ENCODE results near the gene FILIP1.

- no peak for TF ChIP-seq CTCF (IDR thresholded peaks at IDR 0.05; ENCODE audit: low read depth, low read length)
- no peak for TF ChIP-seq POLR2A (IDR thresholded peaks at IDR 0.05; ENCODE audit: extremely low read depth, insufficient read length)
- no peak for TF ChIP-seq MAX (IDR thresholded peaks at IDR 0.05; ENCODE audit: low read depth, low read length)
Observed at GRCh38 chr6:75376347-75377024, 117.1 kb downstream of the FILIP1 start.
